HL-60 (cell line): ENCODE results near the gene EXOSC10.
A peak's percentile ranks its signal among the peaks of the same experiment; 100 is the strongest.
"Not testable (repeated sequence)": the region's sequence is repeated elsewhere in the genome, so short reads cannot be mapped to it uniquely, and the experiment has no call there.

Experiments used
- DNase-seq, 2 experiments: peaks; one replicate each; pipeline ENCODE4 v3.0.0-alpha.2; 2010 to 2020; ENCODE audit warnings: low read depth in 1 of 2, low spot score in 1 of 2
- H3K27ac ChIP-seq: fragments of 250-450 bp; sonication (Bioruptor Pico); replicated peaks from 2 replicates; pipeline ENCODE4 v1.5.1; 2020; ENCODE audit warnings: mild to moderate bottlenecking, moderate library complexity
- H3K27me3 ChIP-seq: fragments of 250-450 bp; sonication (Bioruptor Pico); 2 replicates; pipeline ENCODE4 v1.5.1; 2021; ENCODE audit warnings: mild to moderate bottlenecking, moderate library complexity; ENCODE audit not compliant: insufficient read depth, poor library complexity, severe bottlenecking
- H3K4me3 ChIP-seq: replicated peaks from 2 replicates; pipeline ENCODE4 v1.5.1; 2011; ENCODE audit warnings: mild to moderate bottlenecking, control low read depth, low read length; ENCODE audit not compliant: insufficient read depth
- GABPA ChIP-seq: IDR thresholded peaks from 2 replicates; pipeline ENCODE4 v1.6.1; 2012; ENCODE audit warnings: low read depth
- POLR2AphosphoS5 ChIP-seq: IDR thresholded peaks from 2 replicates; pipeline ENCODE4 v1.6.1; 2012; ENCODE audit warnings: low read depth
- SPI1 ChIP-seq: IDR thresholded peaks from 2 replicates; pipeline ENCODE4 v1.6.1; 2012; ENCODE audit warnings: low read depth, mild to moderate bottlenecking, borderline replicate concordance
- TF ChIP-seq, protein P1 (sequence below): IDR thresholded peaks from 2 replicates; pipeline ENCODE4 v1.6.1; 2012; ENCODE audit warnings: low read depth; ENCODE audit not compliant: insufficient replicate concordance
- TF ChIP-seq, protein P2 (sequence below): IDR thresholded peaks from one replicate; pipeline ENCODE4 v1.5.1; 2011; ENCODE audit warnings: low read length, control low read depth, inconsistent platforms; ENCODE audit not compliant: insufficient read depth

Gene EXOSC10

DNA sequence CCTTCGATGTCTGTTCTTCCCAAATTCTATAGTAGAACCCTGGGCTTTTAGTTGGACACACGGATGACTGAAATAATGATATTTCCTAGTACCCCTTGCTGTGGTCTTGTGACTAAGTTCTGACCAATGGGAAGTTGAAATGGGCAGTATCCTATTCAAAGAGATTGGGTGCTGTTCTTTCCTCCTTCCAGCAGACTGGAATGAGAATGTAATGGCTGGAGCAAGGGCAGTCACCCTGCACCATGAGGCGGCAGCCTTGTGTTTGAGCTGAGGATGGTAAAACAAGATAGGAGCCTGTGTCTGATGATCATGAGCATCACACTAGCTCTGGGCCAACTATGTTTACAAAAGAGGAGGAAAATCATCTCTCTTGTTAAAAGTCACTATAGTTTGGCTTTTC is 34.7 kb downstream of the EXOSC10 start:
- H3K27ac ChIP-seq: no peak overlapping the region

DNA sequence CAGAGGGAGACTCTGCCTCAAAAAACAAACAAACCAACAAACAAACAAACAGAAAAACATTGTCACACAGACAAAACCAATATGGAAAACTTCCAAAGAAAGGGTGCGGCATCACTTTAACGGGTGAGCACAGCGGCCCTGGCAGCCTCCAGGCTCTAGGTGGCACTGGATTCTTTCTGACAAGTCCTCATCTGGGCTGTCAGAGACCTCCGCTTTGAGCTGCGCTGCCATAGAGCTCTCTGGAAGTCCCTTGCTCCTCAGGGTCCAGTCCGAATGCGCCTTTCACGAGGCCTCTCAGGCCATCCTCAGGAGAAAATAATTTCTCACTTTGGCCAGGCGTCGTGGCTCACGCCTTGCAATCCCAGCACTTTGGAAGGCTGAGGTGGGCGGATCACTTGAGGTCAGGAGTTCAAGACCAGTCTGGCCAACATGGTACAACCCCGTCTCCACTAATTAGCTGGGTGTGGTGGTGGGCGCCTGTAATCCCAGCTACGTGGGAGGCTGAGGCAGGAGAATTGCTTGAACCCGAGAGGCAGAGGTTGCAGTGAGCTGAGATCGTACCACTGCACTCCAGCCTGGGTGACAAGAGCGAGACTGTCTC is 35.6 kb downstream of the EXOSC10 start:
- not testable (repeated sequence) for H3K27me3 ChIP-seq, H3K4me3 ChIP-seq, H3K27ac ChIP-seq
- peak in 1 of 2 experiments; percentile 28 for DNase-seq

More for the DNA sequence above, 34.7 kb downstream of the EXOSC10 start:
- DNase-seq: no peak
- no peak overlapping the region for H3K4me3 ChIP-seq
- TF ChIP-seq GABPA (no peak), POLR2AphosphoS5 (no peak), SPI1 (no peak)
- TF ChIP-seq, protein P1, sequence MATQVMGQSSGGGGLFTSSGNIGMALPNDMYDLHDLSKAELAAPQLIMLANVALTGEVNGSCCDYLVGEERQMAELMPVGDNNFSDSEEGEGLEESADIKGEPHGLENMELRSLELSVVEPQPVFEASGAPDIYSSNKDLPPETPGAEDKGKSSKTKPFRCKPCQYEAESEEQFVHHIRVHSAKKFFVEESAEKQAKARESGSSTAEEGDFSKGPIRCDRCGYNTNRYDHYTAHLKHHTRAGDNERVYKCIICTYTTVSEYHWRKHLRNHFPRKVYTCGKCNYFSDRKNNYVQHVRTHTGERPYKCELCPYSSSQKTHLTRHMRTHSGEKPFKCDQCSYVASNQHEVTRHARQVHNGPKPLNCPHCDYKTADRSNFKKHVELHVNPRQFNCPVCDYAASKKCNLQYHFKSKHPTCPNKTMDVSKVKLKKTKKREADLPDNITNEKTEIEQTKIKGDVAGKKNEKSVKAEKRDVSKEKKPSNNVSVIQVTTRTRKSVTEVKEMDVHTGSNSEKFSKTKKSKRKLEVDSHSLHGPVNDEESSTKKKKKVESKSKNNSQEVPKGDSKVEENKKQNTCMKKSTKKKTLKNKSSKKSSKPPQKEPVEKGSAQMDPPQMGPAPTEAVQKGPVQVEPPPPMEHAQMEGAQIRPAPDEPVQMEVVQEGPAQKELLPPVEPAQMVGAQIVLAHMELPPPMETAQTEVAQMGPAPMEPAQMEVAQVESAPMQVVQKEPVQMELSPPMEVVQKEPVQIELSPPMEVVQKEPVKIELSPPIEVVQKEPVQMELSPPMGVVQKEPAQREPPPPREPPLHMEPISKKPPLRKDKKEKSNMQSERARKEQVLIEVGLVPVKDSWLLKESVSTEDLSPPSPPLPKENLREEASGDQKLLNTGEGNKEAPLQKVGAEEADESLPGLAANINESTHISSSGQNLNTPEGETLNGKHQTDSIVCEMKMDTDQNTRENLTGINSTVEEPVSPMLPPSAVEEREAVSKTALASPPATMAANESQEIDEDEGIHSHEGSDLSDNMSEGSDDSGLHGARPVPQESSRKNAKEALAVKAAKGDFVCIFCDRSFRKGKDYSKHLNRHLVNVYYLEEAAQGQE: no peak
- TF ChIP-seq, protein P2, sequence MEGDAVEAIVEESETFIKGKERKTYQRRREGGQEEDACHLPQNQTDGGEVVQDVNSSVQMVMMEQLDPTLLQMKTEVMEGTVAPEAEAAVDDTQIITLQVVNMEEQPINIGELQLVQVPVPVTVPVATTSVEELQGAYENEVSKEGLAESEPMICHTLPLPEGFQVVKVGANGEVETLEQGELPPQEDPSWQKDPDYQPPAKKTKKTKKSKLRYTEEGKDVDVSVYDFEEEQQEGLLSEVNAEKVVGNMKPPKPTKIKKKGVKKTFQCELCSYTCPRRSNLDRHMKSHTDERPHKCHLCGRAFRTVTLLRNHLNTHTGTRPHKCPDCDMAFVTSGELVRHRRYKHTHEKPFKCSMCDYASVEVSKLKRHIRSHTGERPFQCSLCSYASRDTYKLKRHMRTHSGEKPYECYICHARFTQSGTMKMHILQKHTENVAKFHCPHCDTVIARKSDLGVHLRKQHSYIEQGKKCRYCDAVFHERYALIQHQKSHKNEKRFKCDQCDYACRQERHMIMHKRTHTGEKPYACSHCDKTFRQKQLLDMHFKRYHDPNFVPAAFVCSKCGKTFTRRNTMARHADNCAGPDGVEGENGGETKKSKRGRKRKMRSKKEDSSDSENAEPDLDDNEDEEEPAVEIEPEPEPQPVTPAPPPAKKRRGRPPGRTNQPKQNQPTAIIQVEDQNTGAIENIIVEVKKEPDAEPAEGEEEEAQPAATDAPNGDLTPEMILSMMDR: no peak
- H3K27me3 ChIP-seq: no peaks in the 10 kb centered on the region

DNA sequence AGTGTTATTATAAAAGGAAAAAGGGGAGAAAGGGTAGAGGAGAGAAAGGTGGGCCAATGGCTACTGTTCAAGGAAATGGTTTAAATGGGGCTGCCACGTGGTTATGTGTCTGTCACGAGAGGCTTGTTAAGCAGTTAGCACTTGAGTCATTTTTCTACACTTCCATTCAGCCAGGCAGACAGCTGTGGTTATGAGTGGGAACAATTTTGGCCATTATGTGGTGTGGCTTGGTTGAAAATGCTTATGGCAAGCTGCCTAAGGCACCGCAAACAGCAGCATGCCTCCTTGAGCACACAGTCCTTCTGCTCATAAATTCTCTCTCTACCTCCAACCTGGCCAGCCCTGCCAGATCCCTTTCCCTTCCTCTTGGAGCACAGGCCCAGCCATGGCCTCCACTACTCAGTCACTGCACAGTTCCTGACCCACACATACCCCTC is 36.7 kb downstream of the EXOSC10 start:
- Histone ChIP-seq H3K4me3 (no peak overlapping the region), H3K27ac (peak overlapping the region; percentile 65), H3K27me3 (no peaks in the 10 kb centered on the region)
- peak; percentile 29 to 68 for DNase-seq
- no peak for TF ChIP-seq GABPA
- TF ChIP-seq, protein P2: no peak
- TF ChIP-seq POLR2AphosphoS5: peak; percentile 31; the same call in 1 of the 2 replicates

DNA sequence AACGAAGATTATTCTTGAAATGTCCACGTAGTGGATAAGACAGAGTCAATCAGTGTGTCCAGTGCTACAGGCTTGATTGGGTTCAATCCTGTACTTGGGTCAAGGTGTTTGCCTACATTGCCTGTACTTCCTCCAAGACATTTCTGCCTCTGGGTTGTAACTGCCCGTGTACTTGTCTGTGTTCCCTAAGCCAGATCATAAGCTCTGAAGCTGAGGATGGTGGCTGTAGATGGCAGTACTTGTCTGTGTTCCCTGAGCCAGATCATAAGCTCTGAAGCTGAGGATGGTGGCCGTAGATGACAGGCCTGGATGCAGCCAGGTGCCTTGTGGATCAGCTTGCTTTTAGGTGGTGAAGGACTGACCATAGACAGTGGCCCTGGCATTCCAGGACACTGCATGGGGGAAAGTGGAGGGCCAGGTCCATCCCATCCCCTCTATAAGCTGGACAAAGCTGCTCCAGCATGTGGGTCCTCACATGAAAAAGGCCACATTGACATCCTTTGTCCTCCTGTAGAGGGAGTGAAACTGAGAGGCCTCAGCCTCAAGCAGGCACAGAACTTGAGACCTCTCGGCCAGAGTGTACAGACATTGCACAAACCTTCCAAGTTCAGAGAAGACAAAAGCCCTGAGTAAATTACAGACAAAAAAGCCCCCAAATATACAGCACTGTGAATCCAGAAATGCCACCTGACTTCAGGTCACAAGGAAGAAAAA is 37.9 kb downstream of the EXOSC10 start:
- Histone ChIP-seq H3K27me3 (no peaks in the 10 kb centered on the region), H3K4me3 (no peak overlapping the region), H3K27ac (peak overlapping the region; percentile 92)
- TF ChIP-seq, protein P1: no peak
- no peak for TF ChIP-seq SPI1
- TF ChIP-seq, protein P2: no peak
- TF ChIP-seq GABPA: no peak
- TF ChIP-seq POLR2AphosphoS5: no peak
- DNase-seq: peak in 1 of 2 experiments; percentile 53
